GM18502 (cell line): ENCODE data around the gene SLC4A1.
A peak's percentile ranks its signal among the peaks of the same experiment; 100 is the strongest.

ENCODE experiments used
- ATAC-seq: cut with Tn5 transposase; IDR thresholded peaks from one replicate; pipeline ENCODE4 v1.9.1; 2021; ENCODE audit warnings: mild to moderate bottlenecking; ENCODE audit not compliant: unreplicated experiment, poor library complexity

SLC4A1 gene

GRCh38 chr17:44222112-44222869, 45.6 kb downstream of the SLC4A1 start:
- ATAC-seq: no peak

GRCh38 chr17:44221862-44222111, 46.1 kb downstream of the SLC4A1 start:
- ATAC-seq: no peak

- no peak for ATAC-seq
These were observed 46.7 kb downstream of the SLC4A1 start for GRCh38 chr17:44221084-44221861.

- no peak for ATAC-seq
These were observed 47.5 kb downstream of the SLC4A1 start for GRCh38 chr17:44220213-44221083.

- peak; percentile 13 for ATAC-seq
These were observed 48.2 kb downstream of the SLC4A1 start, which contains the start of gene UBTF for GRCh38 chr17:44219616-44220212. Gene UBTF (minus strand): TSS chr17:44219675. CDS start chr17:44218229, 1,446 bp downstream.

GRCh38 chr17:44219108-44219615, 48.8 kb downstream of the SLC4A1 start:
- ATAC-seq: peak; percentile 32

- peak; percentile 37 for ATAC-seq
These were observed 49.4 kb downstream of the SLC4A1 start for GRCh38 chr17:44218344-44219107.

GRCh38 chr17:44217738-44218343, 50.1 kb downstream of the SLC4A1 start:
- ATAC-seq: no peak

GRCh38 chr17:44216694-44217093, 51.2 kb downstream of the SLC4A1 start:
- ATAC-seq: no peak

GRCh38 chr17:44216173-44216572, 51.8 kb downstream of the SLC4A1 start:
- no peak for ATAC-seq

GRCh38 chr17:44214896-44215295, 53.0 kb downstream of the SLC4A1 start:
- ATAC-seq: no peak

GRCh38 chr17:44214230-44214494, 53.8 kb downstream of the SLC4A1 start:
- no peak for ATAC-seq

- no peak for ATAC-seq
These were observed 54.3 kb downstream of the SLC4A1 start for GRCh38 chr17:44213403-44214229.

- ATAC-seq: no peak
These were observed 55.2 kb downstream of the SLC4A1 start for GRCh38 chr17:44212507-44213402.

GRCh38 chr17:44211281-44212265, 56.4 kb downstream of the SLC4A1 start:
- no peak for ATAC-seq
